ENCODE data around the gene CORO7.

The CORO7 gene

DNA sequence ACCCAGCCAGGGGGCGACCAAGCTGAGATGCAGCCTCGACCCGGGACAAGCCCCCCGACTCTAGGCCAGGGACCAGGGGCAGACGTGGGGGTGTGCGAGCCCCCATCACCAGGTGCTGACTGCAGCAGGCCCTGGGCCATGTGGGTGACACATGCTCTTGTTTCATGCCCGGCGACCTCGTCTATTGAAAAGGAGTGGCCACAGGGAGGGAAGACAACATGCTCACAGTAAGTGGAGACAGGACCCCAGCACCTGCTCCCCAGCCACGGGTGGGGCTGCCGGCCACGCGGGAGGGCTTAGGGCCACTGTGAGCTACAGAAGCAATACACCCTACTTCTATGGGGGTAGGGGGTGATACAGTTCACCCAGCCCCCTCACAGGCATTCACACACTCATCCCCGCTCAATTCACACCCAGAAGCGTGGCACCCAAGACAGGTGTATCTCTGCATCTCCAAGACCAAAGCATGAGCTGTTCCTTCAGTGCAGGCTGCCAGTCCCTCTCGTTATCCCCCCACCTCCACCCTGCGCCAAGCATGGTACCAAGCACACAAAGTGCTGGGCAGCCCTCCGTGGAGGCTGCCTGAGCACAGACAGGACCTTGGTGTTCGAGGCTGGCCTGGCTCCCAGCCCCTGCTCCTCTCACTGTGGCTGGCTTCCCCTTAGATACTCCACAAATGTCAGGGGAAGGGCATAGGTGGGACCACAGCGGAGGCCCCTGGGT is 31.2 kb downstream of the CORO7 start:
- Histone ChIP-seq H3K9ac (ENCODE audit: low read length) (no peak overlapping the region), H3K4me3 (ENCODE audit: low read length) (no peak overlapping the region), H3K4me1 (ENCODE audit: control insufficient read depth, insufficient read depth, low read length) (no peaks in the 10 kb centered on the region), H3K36me3 (ENCODE audit: control insufficient read depth, insufficient read depth, low read length) (no peaks in the 10 kb centered on the region), H3K27me3 (ENCODE audit: control insufficient read depth, insufficient read depth, low read length) (no peaks in the 10 kb centered on the region), H3K9me3 (ENCODE audit: control insufficient read depth, low read length) (no peaks in the 10 kb centered on the region)

DNA sequence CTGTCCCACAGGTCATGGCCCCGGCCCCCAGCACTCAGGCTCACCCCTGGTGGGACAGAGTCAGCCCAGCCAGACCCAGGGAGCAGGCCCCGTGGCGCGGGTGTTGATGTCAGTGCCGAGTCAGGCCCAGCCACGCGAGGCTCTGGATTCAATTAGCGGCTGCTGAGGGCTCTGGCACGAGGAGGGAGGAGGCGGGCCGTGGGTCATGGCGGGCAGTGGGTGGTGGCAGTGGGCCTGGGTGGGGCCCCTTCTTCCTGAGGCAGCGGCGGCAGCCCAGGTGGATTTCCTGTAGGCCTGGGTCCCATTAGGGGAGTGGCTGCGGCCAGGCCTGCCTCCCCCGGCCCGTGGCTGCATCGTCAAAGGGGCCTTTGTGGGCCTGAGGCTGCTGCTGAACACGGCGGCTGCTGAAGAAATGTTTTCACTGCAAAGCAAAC is 31.9 kb downstream of the CORO7 start:
- Histone ChIP-seq H3K4me3 (ENCODE audit: low read length) (no peak overlapping the region), H3K36me3 (ENCODE audit: control insufficient read depth, insufficient read depth, low read length) (no peaks in the 10 kb centered on the region), H3K9ac (ENCODE audit: low read length) (no peak overlapping the region), H3K9me3 (ENCODE audit: control insufficient read depth, low read length) (no peaks in the 10 kb centered on the region), H3K27me3 (ENCODE audit: control insufficient read depth, insufficient read depth, low read length) (no peaks in the 10 kb centered on the region), H3K4me1 (ENCODE audit: control insufficient read depth, insufficient read depth, low read length) (no peaks in the 10 kb centered on the region)

DNA sequence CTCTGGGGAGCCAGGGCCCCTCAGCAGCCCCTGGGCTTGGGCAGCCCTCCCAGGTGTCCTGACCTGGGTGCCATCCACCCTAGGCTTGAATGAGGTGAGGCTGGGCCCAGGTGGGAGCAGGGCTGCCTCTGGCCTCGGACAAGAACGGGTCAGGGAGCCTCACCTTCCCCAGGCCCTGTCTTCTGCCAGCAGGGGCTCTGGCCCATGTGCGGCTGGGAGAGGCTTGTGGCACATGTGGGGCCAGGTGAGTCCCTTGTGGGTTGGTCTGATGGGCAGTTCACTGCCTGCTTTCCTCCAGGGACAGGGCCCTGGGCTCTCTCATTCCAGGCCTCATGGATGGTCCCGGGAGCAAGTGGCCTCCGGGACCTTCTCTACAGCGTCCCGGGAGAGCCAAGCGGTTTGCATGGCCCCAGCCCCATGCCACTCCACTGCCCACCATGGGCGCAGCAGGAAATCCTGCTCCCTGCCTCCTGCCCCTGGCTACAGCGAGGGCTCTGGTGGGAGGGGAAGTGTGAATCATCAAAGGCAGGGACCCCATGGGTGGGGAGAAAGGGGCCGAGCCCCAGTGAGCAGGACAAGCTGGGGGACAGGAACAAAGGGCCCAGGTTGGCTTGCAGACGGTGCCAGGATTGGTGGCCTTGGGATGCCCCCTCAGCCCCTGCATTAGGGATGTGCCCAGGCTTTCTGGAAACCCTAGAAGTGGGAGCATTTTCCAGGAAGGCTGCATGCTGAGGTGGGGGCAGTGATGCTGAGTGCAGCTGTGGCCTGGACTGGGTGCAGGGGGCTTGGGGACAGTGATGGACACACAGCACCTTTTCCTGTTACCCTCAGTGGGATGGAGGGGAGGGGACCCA is 32.6 kb downstream of the CORO7 start:
- Histone ChIP-seq H3K27me3 (ENCODE audit: control insufficient read depth, insufficient read depth, low read length) (no peaks in the 10 kb centered on the region), H3K9me3 (ENCODE audit: control insufficient read depth, low read length) (no peaks in the 10 kb centered on the region), H3K4me1 (ENCODE audit: control insufficient read depth, insufficient read depth, low read length) (peaks cover 2% of the 10 kb centered on the region), H3K36me3 (ENCODE audit: control insufficient read depth, insufficient read depth, low read length) (no peaks in the 10 kb centered on the region), H3K9ac (ENCODE audit: low read length) (no peak overlapping the region), H3K4me3 (ENCODE audit: low read length) (no peak overlapping the region)

DNA sequence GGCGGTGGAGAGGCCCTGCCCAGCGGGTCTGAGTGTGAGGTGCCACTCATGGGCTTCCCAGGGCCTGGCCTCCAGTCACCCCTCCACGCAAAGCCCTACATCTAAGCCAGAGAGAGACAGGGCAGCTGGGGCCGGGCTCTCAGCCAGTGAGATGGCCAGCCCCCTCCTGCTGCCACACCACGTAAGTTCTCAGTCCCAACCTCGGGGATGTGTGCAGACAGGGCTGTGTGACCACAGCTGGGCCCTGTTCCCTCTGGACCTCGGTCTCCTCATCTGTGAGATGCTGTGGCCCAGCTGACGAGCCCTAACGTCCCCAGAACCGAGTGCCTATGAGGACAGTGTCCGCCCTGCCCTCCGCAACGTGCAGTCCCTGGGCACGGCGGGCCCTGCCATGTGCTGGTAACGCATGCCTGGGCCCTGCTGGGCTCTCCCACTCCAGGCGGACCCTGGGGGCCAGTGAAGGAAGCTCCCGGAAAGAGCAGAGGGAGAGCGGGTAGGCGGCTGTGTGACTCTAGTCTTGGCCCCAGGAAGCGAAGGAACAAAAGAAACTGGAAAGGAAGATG is 33.5 kb downstream of the CORO7 start:
- Histone ChIP-seq H3K9me3 (ENCODE audit: control insufficient read depth, low read length) (no peaks in the 10 kb centered on the region), H3K4me3 (ENCODE audit: low read length) (no peak overlapping the region), H3K4me1 (ENCODE audit: control insufficient read depth, insufficient read depth, low read length) (peaks cover 12% of the 10 kb centered on the region), H3K36me3 (ENCODE audit: control insufficient read depth, insufficient read depth, low read length) (no peaks in the 10 kb centered on the region), H3K9ac (ENCODE audit: low read length) (no peak overlapping the region), H3K27me3 (ENCODE audit: control insufficient read depth, insufficient read depth, low read length) (no peaks in the 10 kb centered on the region)

DNA sequence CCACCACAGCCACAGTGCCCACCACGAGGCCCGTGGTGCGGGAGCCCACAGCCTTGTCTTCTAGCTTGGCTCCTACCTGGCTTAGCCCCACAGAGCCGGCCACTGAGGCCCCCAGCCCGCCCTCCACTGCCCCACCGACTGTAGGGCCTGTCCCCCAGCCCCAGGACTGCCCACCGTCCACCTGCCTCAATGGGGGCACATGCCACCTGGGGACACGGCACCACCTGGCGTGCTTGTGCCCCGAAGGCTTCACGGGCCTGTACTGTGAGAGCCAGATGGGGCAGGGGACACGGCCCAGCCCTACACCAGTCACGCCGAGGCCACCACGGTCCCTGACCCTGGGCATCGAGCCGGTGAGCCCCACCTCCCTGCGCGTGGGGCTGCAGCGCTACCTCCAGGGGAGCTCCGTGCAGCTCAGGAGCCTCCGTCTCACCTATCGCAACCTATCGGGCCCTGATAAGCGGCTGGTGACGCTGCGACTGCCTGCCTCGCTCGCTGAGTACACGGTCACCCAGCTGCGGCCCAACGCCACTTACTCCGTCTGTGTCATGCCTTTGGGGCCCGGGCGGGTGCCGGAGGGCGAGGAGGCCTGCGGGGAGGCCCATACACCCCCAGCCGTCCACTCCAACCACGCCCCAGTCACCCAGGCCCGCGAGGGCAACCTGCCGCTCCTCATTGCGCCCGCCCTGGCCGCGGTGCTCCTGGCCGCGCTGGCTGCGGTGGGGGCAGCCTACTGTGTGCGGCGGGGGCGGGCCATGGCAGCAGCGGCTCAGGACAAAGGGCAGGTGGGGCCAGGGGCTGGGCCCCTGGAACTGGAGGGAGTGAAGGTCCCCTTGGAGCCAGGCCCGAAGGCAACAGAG is 34.2 kb downstream of the CORO7 start:
- Histone ChIP-seq H3K9me3 (ENCODE audit: control insufficient read depth, low read length) (no peaks in the 10 kb centered on the region), H3K9ac (ENCODE audit: low read length) (no peak overlapping the region), H3K36me3 (ENCODE audit: control insufficient read depth, insufficient read depth, low read length) (no peaks in the 10 kb centered on the region), H3K4me1 (ENCODE audit: control insufficient read depth, insufficient read depth, low read length) (peaks cover 19% of the 10 kb centered on the region), H3K4me3 (ENCODE audit: low read length) (no peak overlapping the region), H3K27me3 (ENCODE audit: control insufficient read depth, insufficient read depth, low read length) (no peaks in the 10 kb centered on the region)

DNA sequence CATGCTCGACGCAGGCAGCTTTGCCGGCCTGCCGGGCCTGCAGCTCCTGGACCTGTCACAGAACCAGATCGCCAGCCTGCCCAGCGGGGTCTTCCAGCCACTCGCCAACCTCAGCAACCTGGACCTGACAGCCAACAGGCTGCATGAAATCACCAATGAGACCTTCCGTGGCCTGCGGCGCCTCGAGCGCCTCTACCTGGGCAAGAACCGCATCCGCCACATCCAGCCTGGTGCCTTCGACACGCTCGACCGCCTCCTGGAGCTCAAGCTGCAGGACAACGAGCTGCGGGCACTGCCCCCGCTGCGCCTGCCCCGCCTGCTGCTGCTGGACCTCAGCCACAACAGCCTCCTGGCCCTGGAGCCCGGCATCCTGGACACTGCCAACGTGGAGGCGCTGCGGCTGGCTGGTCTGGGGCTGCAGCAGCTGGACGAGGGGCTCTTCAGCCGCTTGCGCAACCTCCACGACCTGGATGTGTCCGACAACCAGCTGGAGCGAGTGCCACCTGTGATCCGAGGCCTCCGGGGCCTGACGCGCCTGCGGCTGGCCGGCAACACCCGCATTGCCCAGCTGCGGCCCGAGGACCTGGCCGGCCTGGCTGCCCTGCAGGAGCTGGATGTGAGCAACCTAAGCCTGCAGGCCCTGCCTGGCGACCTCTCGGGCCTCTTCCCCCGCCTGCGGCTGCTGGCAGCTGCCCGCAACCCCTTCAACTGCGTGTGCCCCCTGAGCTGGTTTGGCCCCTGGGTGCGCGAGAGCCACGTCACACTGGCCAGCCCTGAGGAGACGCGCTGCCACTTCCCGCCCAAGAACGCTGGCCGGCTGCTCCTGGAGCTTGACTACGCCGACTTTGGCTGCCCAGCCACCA is 35.1 kb downstream of the CORO7 start:
- Histone ChIP-seq H3K4me1 (ENCODE audit: control insufficient read depth, insufficient read depth, low read length) (peaks cover 27% of the 10 kb centered on the region), H3K27me3 (ENCODE audit: control insufficient read depth, insufficient read depth, low read length) (peaks cover 4% of the 10 kb centered on the region), H3K9me3 (ENCODE audit: control insufficient read depth, low read length) (no peaks in the 10 kb centered on the region), H3K4me3 (ENCODE audit: low read length) (no peak overlapping the region), H3K9ac (ENCODE audit: low read length) (no peak overlapping the region), H3K36me3 (ENCODE audit: control insufficient read depth, insufficient read depth, low read length) (no peaks in the 10 kb centered on the region)

DNA sequence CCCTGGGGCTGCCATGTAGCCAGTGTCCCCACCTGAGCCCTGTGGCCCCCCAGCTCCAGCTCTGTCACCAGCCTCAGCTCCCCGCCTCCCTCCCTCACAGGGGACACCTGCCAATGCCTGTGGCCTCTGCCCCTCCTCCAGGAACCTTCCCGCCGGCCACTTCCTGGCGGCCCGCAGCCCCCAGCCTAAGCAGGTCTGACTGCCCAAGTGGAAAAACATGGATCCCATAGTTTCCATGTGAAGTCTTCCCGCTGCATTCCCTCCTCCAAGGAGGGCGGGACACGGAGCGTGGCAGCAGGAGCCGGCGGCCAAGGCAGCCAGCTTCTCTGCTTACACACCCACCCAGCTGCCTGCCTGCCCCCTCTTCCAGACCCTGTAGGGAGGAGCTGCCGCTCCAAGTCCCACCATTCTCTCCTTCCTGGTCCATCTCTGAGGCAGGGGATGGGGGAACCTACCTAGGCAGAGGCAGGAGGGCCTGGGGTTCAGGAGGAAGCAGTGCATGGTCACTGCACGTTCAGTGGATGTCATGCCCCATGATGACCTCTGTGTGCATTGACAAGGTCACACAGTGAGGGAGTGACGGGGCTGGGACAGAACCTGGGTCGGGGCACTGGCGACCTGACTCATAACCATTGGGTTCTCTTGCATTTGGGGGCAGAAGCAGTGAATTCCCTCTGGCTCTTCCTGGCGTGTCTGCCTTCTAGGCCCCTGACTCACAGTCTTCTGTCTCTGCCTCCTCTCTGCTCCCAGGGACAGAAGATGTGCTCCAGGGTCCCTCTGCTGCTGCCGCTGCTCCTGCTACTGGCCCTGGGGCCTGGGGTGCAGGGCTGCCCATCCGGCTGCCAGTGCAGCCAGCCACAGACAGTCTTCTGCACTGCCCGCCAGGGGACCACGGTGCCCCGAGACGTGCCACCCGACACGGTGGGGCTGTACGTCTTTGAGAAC is 36.0 kb downstream of the CORO7 start:
- Histone ChIP-seq H3K4me1 (ENCODE audit: control insufficient read depth, insufficient read depth, low read length) (peaks cover 34% of the 10 kb centered on the region), H3K9ac (ENCODE audit: low read length) (no peak overlapping the region)

DNA sequence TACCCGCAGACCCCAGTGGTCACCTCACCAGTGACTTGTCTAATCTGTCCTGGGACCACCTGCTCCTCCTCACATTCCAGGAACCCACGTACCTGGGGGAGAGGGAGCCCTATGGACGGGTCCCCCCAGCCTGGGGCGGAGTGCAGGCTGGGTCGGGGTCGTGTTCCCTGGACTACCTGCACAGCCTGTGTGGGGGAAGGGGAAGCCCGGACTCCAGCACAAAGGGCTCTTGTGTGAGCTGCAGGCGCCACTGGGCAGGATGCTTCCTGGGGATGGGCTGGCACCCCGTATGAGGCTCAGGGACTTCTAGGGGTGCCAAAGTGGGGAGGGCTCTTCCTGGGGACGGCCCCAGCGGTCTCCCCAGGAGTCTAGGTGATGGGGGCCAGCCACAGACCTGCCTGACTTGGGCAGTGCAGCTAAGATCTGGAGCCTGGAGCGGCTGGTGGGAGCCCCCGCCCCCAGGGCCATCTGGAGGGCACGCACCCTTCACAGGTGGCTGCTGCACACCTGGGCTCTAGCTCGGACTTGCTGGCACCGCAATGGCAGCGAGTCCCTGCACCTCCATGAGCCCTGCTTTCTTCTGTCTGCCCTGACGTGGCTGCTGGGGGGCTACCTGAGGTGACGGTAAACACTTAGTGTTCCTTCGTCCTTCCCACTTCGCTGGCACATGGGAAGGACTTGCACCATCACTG is 37.3 kb downstream of the CORO7 start:
- Histone ChIP-seq H3K9me3 (ENCODE audit: control insufficient read depth, low read length) (no peaks in the 10 kb centered on the region), H3K4me3 (ENCODE audit: low read length) (no peak overlapping the region), H3K9ac (ENCODE audit: low read length) (no peak overlapping the region), H3K27me3 (ENCODE audit: control insufficient read depth, insufficient read depth, low read length) (peaks cover 4% of the 10 kb centered on the region), H3K36me3 (ENCODE audit: control insufficient read depth, insufficient read depth, low read length) (no peaks in the 10 kb centered on the region), H3K4me1 (ENCODE audit: control insufficient read depth, insufficient read depth, low read length) (peaks cover 46% of the 10 kb centered on the region)

More for the DNA sequence above, 36.0 kb downstream of the CORO7 start:
- Histone ChIP-seq H3K4me3 (ENCODE audit: low read length) (no peak overlapping the region), H3K36me3 (ENCODE audit: control insufficient read depth, insufficient read depth, low read length) (no peaks in the 10 kb centered on the region), H3K9me3 (ENCODE audit: control insufficient read depth, low read length) (no peaks in the 10 kb centered on the region), H3K27me3 (ENCODE audit: control insufficient read depth, insufficient read depth, low read length) (peaks cover 4% of the 10 kb centered on the region)

DNA sequence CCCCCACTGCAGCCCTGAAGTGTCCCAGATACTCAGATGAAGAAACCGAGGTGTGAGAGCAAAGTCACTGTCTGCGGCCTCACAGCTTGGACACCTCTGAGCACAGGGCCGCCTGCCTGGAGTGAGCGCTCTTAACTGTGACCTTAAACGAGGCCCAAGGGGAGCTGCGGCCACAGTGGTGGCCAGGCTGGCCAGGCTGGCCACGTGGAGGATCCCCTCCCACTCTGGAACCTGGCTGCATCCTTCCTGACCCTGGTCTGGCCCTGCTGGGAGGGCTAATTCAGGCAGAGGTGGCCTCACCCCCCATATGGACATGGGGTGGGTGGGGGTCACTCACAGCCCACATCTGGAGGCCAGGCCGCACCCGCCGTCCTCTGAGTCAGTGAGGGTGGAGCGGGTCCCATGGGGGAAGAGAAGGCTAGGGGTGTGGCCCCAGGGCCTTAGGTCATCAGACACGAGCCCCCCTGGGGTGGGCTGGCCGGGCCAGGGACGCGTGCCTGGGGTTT is 38.2 kb downstream of the CORO7 start:
- Histone ChIP-seq H3K36me3 (ENCODE audit: control insufficient read depth, insufficient read depth, low read length) (no peaks in the 10 kb centered on the region), H3K9me3 (ENCODE audit: control insufficient read depth, low read length) (no peaks in the 10 kb centered on the region), H3K4me3 (ENCODE audit: low read length) (no peak overlapping the region), H3K9ac (ENCODE audit: low read length) (no peak overlapping the region), H3K4me1 (ENCODE audit: control insufficient read depth, insufficient read depth, low read length) (peaks cover 55% of the 10 kb centered on the region), H3K27me3 (ENCODE audit: control insufficient read depth, insufficient read depth, low read length) (peaks cover 4% of the 10 kb centered on the region)

All from mucosa of stomach (tissue), 1 donor.